Femur (tissue), 1 donor: ENCODE measurements around the gene EXD3.
"Not testable (repeated sequence)": the region's sequence is repeated elsewhere in the genome, so short reads cannot be mapped to it uniquely, and the experiment has no call there.

ENCODE experiments used
- DNase-seq: peaks from one replicate; pipeline ENCODE4 v3.0.0-alpha.2; 2017

The EXD3 gene

DNA sequence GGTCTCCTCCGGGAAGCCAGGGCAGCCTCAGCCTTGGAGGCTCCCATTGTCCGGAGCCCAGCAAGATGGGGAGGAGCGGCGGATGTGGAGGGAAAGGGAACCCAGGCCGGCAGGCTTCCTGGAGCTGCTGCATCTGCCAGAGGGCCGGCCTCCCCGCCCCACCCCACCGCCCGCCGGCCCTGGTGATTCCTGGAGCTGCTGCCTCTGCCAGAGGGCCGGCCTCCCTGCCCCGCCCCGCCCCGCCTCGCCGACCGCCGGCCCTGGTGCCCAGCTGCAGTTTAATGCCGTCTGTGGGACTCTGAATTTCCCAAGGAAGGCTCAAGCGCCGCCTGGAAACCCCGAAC, 31.6 kb downstream of the EXD3 start:
- DNase-seq: no peak

- DNase-seq: peak; percentile 46
Measured at GRCh38 chr9:137390553-137391410, 32.2 kb downstream of the EXD3 start.

GRCh38 chr9:137389428-137389746, 33.6 kb downstream of the EXD3 start:
- DNase-seq: no peak

- DNase-seq: no peak
Measured at GRCh38 chr9:137388589-137389427, 34.2 kb downstream of the EXD3 start.

GRCh38 chr9:137387891-137388560, 34.9 kb downstream of the EXD3 start:
- DNase-seq: no peak

- no peak for DNase-seq
Measured at GRCh38 chr9:137387114-137387890, 35.7 kb downstream of the EXD3 start.

GRCh38 chr9:137386507-137387113, 36.4 kb downstream of the EXD3 start:
- not testable (repeated sequence) for DNase-seq

DNA sequence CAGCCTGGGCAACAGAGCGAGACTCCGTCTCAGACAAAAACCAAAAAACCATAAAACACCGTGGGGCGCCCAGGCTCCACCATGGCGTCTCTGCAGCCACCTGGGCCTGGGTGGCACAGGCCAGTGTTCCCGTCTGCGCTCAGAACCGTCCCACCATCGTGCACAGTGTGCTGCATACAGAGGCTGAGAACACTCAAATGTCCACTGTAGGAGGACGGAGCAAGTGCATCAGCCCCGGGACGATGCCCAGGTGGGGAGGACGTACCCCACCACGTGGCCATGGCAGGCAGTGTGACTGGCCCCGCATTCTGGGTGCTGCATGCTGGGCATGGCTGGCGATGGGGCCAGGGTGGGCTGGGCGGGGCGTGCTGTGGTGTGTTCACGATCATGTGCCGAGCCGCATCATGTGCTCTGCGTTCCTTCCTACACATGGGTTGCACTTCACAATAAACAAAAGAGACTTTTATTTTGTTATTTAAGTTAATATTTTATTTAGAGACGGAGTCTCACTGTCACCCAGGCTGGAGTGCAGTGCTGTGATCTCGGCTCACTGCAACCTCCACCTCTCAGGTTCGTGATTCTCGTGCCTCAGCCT, 37.8 kb downstream of the EXD3 start:
- DNase-seq: no peak

DNA sequence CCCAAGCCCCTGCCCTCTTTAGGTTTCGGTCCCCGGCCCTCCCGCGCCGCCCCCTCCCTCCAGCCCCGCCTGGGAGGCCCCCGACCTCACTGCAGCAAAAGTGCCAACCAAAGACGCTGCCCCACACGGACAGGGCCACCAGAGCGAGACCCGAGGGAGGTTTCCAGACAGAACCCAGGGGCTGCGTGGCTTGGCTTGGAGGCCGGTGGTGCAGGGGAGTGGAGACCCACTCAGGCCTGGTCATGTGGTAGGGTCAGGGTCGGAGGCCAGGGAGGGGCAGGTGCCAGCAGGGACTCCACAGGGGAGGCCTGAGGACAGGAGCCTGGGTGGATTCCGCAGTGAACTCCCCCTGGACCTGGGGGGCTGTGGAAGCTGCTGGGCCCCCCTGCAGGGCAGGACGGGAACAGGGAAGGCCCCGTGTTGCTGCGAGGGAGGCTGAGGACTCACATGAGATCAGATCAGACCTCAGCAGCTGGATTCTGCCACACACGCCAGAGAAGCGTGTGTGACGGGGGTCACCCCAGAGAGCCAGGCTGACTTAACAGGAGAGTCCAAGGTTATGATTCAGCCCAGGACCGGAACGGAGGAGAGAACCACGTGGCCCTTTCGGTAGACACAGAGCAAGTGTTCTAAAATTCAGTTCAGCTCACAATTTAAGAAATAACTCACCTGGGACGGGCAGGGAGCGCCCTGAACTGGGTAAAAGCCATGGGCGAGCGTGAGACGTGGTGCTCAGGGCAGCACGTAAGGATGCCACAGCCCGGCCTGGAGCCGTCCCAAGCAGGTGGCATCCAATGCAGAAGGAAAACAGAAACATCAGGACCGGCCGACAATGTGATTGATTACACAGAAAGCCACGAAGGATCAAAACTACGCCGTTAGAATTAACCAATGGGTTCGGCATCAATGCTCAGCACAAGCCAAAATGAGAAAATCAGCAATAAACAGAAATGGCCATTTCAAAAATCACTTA, 38.9 kb downstream of the EXD3 start:
- DNase-seq: no peak

GRCh38 chr9:137383081-137383783, 39.7 kb downstream of the EXD3 start:
- no peak for DNase-seq

- no peak for DNase-seq
Measured at GRCh38 chr9:137382444-137383080, 40.4 kb downstream of the EXD3 start.

- DNase-seq: no peak
Measured at GRCh38 chr9:137381501-137382443, 41.2 kb downstream of the EXD3 start.

DNA sequence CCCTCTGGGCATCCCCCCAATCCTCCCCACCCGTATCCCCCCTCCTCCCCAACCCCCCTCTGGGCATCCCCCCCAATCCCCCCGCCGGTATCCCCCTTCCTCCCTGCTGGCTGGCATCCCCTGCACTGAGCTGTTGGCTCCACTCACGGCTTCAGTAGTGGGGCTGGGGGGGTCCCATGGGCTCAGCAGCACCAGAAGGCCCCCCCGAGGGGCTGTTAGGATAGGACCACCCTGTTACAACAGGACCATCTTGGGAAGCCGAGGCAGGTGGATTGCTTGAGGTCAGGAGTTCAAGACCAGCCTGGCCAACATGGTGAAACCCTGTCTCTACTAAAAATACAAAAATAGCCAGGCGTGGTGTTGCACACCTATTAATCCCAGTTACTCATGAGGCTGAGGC, 42.4 kb downstream of the EXD3 start:
- no peak for DNase-seq

GRCh38 chr9:137380171-137380570, 42.8 kb downstream of the EXD3 start:
- DNase-seq: no peak

DNA sequence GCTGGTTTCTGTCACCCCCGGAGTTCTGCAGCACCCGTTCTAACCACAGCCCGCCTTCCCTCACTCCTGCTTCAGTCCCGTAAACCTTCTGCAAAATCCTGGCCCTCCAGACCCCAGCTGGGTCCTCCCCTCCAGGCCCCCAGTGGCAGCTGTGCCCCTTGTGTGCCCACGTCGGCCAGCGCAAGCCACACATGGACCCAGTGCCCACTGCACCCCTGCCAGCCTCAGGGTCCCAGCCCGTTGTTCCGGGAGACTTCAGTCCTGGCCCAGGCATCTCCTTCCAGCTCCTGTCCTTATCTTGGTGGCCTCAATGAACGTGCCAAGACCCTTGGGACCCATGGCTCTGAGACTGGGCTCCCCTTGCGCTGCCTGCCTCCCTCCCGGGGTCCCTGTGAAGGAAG, 43.2 kb downstream of the EXD3 start:
- DNase-seq: no peak

- not testable (repeated sequence) for DNase-seq
Measured at GRCh38 chr9:137378688-137379410, 44.1 kb downstream of the EXD3 start.

DNA sequence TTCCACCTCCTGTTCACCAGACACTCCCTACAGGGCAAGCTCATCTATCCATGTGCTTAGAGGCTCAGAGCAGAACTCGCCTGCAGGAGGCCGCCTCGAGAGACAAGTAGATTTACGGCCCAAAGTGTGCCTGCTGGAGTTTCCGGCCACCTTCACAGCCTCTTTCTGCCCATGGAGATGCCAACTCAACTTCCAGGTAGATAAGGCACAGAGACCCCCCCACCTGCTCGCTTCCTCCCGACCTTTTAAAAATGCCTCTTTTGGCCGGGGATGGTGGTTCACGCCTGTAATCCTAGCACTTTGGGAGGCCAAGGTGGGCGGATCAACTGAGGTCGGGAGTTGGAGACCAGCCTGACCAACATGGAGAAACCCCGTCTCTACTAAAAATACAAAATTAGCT, 46.6 kb downstream of the EXD3 start:
- DNase-seq: no peak
